ENCODE data around the gene POGZ. TPM values are rescaled to one million over a fixed set of nuclear protein-coding genes. Genes with fewer than 3 reads are reported as not detected.

POGZ gene
- total RNA-seq, 1 donor from 2014 or later: 86.5 TPM

DNA sequence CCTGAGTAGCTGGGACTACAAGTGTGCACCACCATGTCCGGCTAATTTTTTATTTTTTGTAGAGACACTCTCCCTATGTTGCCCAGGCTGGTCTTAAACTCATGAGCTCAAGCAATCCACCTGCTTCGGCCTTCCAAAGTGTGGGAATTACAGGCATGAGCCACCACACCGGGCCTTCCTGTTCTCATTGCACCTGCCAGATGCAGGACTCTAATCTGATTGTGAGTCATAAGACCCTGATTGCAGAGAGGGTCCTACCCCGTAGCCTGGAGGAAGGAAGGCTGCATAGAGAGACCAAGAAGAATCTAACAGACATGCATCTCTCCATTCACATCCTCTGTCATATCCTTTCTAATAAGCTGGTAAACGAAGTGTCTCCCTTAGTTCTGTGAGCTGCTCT, 32.3 kb upstream of the POGZ start:
- H3K4me3 Mint-ChIP-seq: no peak overlapping the region
- H3K9me3 Mint-ChIP-seq: no peaks in the 10 kb centered on the region
- H3K27ac Mint-ChIP-seq: no peak overlapping the region

DNA sequence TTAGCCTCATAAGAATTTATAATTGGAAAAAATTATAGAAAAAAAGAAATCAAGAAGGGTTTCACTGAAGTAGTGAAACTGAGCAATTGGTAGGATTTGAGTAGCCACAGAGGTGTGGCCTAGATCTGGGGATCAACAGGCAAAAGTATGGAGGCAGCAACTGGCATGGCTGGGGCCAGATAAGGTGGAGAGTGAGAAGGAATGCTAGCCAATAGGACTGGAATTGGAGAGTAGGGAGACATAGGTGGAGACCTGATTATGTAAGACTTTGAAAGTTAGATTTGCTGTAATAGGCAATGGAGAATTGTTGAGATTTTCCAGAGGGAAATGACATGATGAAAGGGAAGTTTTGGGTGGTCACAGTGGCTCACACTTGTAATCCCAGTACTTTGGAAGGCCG, 27.3 kb upstream of the POGZ start:
- Mint-ChIP-seq H3K27ac (no peak overlapping the region), H3K36me3 (ENCODE audit: low read depth) (no peaks in the 10 kb centered on the region), H3K27me3 (no peaks in the 10 kb centered on the region), H3K4me3 (no peak overlapping the region), H3K4me1 (no peaks in the 10 kb centered on the region), H3K9me3 (no peaks in the 10 kb centered on the region)
- no peak for DNase-seq
- intact Hi-C loops (cut with micrococcal nuclease): no loop called here

More for the DNA sequence above, 32.3 kb upstream of the POGZ start:
- no peak for DNase-seq
- H3K4me1 Mint-ChIP-seq: peaks cover 8% of the 10 kb centered on the region
- peaks cover 3% of the 10 kb centered on the region for H3K27me3 Mint-ChIP-seq
- intact Hi-C loops (cut with micrococcal nuclease): no loop called here
- no peaks in the 10 kb centered on the region for H3K36me3 Mint-ChIP-seq (ENCODE audit: low read depth)

DNA sequence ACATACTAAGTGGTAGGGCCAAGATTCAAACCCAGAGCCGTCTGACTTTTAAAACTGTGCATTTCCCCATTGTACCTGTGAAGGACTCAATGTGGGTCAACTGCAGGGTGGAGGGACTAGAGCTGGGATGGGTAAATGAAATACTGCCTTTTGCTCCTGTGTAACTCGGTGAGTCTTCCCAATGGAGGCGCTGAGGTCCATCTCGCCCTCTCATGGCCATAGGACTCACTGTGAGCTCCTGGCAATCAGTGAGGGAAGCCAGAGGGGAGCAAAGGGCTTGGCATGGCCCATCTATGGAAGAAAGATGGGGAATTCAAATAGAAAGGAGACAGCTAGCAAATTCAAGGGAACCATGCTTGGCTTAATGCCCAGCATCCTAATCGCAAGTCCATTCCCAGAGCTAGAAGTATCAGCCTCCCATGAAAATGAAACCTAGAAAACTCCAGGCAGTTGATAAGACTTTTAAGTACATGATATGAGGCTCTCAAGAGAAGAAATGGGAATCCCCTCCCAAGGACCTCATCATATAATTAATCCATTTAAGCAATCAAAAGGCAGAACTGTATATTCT, 26.5 kb upstream of the POGZ start:
- Mint-ChIP-seq H3K9me3 (no peaks in the 10 kb centered on the region), H3K4me3 (no peak overlapping the region), H3K27me3 (no peaks in the 10 kb centered on the region), H3K36me3 (ENCODE audit: low read depth) (no peaks in the 10 kb centered on the region), H3K4me1 (no peaks in the 10 kb centered on the region), H3K27ac (no peak overlapping the region)
- intact Hi-C loops (cut with micrococcal nuclease): no loop called here
- no peak for DNase-seq

DNA sequence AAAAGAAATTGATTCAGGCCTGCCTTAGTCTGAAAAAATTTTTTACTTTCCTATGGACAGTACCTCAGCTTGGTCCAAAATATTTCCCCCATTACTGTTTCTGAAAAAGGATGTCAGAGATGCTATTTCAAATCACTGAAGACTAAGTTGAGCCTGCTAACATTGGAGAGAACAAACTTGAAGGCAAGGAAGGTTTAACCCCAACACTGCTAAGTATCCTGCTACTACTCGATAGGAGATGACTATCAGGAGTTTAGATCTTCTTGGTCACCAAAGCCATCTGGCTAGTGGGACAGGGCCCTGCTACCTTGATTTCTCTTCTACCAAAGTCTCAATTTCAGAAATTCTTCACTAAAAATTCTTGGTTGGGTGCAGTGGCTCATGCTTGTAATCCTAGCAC, 22.7 kb upstream of the POGZ start:
- no peak for DNase-seq
- no peaks in the 10 kb centered on the region for H3K4me1 Mint-ChIP-seq
- no peak overlapping the region for H3K27ac Mint-ChIP-seq
- no peak overlapping the region for H3K4me3 Mint-ChIP-seq
- no peaks in the 10 kb centered on the region for H3K36me3 Mint-ChIP-seq (ENCODE audit: low read depth)
- H3K27me3 Mint-ChIP-seq: peaks cover under 1% of the 10 kb centered on the region
- H3K9me3 Mint-ChIP-seq: peaks cover 3% of the 10 kb centered on the region
- intact Hi-C loops (cut with micrococcal nuclease): no loop called here

DNA sequence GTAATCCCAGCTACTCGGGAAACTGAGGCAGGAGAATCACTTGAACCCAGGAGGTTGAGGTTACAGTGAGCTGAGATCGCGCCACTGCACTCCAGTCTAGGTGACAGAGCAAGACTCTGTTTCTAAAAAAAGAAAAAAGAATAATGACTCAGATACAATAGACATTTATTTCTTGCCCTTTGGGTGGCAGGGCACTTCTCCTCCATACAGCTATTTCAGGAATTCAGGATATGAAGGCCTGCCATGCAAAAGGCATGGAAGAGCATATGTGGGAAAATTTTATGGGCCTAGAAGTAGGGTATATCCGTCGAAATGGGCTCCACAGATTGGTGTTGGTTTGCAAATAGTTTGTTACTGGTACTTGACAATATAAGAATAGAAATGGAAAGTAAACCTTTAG, 20.2 kb upstream of the POGZ start:
- Mint-ChIP-seq H3K27me3 (peaks cover 3% of the 10 kb centered on the region), H3K9me3 (peaks cover 3% of the 10 kb centered on the region), H3K27ac (no peak overlapping the region), H3K4me1 (peaks cover 6% of the 10 kb centered on the region), H3K4me3 (no peak overlapping the region), H3K36me3 (ENCODE audit: low read depth) (no peaks in the 10 kb centered on the region)
- intact Hi-C loops (cut with micrococcal nuclease): no loop called here
- no peak for DNase-seq

DNA sequence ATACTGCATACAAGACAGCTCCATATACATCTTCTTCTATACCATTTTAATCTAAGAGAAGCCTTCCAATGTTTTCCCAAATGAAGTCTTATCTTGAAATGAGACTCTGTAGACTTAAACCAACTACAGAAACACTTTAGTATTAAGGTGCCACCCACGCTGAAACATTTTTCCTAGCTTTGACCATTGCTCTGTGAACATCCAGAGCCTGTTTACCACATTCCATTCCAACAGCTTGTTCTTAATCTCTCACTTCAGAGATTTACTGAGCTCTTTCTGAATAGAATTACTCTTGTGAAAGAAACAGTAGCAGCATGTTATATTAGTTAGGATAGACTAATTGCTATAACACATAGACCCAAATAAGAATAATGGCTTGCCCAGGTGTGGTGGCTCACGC, 19.6 kb upstream of the POGZ start:
- H3K36me3 Mint-ChIP-seq (ENCODE audit: low read depth): no peaks in the 10 kb centered on the region
- peaks cover 3% of the 10 kb centered on the region for H3K27me3 Mint-ChIP-seq

DNA sequence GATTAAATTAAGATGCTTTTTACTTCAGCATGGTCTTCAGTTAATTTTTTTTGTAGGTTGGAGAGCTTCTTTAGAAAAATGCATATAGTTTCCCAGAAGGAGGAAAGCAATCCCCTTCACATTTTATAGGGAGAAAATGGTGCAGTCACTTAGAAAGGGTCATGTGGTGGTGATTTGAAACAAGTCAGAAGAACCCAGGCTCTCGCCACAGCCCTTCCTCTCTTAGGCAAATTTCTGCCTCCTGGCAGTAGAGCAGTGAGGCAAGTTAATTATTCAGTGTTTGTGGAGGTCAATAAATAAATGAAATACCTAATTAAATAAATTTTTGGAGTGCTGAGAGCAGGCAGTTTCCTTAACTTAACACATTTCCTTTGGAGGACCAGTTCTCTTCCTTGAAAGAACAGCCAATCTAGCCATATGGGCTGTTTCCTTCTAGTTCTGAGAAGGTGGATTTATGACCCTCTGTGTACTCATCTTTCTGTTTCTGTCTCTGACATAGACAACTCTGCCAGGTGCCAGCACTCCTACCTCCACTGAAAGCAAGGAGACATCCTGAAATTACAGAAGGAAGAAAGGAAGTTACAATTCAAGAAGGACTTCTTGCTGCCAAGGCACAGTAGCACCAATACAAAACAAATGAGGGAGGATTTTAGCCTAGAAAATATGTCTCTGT, 19.0 kb upstream of the POGZ start:
- intact Hi-C loops (cut with micrococcal nuclease): no loop called here
- H3K36me3 Mint-ChIP-seq (ENCODE audit: low read depth): no peaks in the 10 kb centered on the region
- peaks cover 3% of the 10 kb centered on the region for H3K27me3 Mint-ChIP-seq

More for the DNA sequence above, 19.6 kb upstream of the POGZ start:
- Mint-ChIP-seq H3K27ac (no peak overlapping the region), H3K4me3 (no peak overlapping the region), H3K4me1 (peaks cover 8% of the 10 kb centered on the region), H3K9me3 (peaks cover 3% of the 10 kb centered on the region)
- no peak for DNase-seq
- intact Hi-C loops (cut with micrococcal nuclease): no loop called here

DNA sequence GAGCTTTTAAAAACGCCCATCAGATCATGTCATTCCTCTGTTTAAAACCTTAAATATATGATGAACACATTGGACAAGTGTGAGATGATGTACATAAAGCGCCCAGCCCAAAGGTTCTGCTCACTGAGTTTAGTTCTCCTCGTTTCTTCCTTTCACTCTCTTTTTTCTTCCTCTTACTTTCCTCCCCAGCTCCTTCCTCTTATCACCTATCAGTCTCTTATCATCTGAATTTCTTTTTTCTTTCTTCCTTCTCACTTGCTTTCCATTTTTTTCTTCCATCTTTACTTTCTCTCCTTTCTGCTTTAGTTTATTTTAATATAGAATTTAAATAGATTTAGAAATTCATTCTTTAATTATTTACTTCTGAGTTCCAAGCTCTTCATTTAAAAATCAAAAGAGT, 17.8 kb upstream of the POGZ start:
- H3K4me3 Mint-ChIP-seq: no peak overlapping the region
- no peak overlapping the region for H3K27ac Mint-ChIP-seq
- H3K36me3 Mint-ChIP-seq (ENCODE audit: low read depth): no peaks in the 10 kb centered on the region
- no peak for DNase-seq
- peaks cover 16% of the 10 kb centered on the region for H3K4me1 Mint-ChIP-seq
- H3K27me3 Mint-ChIP-seq: peaks cover 3% of the 10 kb centered on the region
- intact Hi-C loops (cut with micrococcal nuclease): no loop called here
- H3K9me3 Mint-ChIP-seq: peaks cover 3% of the 10 kb centered on the region

More for the DNA sequence above, 19.0 kb upstream of the POGZ start:
- Mint-ChIP-seq H3K9me3 (peaks cover 3% of the 10 kb centered on the region), H3K27ac (no peak overlapping the region), H3K4me1 (peaks cover 10% of the 10 kb centered on the region), H3K4me3 (no peak overlapping the region)
- DNase-seq: no peak

DNA sequence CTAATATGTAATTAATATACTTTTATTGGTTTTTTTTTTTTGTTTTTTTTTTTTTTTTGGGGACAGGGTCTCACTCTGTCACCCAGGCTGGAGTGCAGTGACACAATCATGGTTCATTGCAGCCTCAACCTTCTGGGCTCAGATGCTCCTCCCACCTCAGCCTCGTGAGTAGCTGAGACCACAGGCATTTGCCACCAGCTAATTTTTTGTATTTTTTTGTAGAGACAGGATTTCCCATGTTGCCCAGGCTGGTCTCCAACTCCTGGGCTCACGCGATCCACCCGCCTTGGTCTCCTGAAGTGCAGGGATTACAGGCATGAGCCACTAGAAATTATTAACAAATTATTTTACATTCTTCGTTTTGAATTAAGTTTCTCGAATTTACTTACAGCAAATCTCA, 16.8 kb upstream of the POGZ start:
- no peak overlapping the region for H3K27ac Mint-ChIP-seq
- DNase-seq: no peak
- intact Hi-C loops (cut with micrococcal nuclease): no loop called here
- peaks cover 3% of the 10 kb centered on the region for H3K27me3 Mint-ChIP-seq
- H3K4me3 Mint-ChIP-seq: no peak overlapping the region
- peaks cover 16% of the 10 kb centered on the region for H3K4me1 Mint-ChIP-seq
- peaks cover 3% of the 10 kb centered on the region for H3K9me3 Mint-ChIP-seq
- H3K36me3 Mint-ChIP-seq (ENCODE audit: low read depth): no peaks in the 10 kb centered on the region

DNA sequence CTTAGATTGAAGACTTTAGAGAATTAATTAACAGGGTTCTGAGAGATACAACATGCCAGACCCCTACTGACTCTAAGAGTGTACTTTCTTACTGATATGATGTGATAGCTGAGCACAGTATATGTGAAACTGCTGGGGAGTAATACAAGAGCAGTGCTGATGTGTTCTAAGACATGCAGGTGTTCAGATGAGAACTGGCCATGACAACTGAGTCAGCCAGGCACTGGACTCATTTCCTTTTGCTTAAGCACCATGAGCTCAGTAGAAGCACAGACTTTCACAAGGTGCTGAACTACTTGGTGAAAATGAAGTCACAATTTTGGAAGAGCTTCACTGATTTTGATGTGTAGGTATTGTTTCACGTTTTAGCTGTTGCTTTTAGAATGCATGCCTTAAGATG, 15.9 kb upstream of the POGZ start:
- Mint-ChIP-seq H3K4me3 (no peak overlapping the region), H3K27me3 (peaks cover 4% of the 10 kb centered on the region), H3K36me3 (ENCODE audit: low read depth) (no peaks in the 10 kb centered on the region), H3K27ac (no peak overlapping the region), H3K4me1 (peaks cover 16% of the 10 kb centered on the region), H3K9me3 (no peaks in the 10 kb centered on the region)
- intact Hi-C loops (cut with micrococcal nuclease): no loop called here
- no peak for DNase-seq

DNA sequence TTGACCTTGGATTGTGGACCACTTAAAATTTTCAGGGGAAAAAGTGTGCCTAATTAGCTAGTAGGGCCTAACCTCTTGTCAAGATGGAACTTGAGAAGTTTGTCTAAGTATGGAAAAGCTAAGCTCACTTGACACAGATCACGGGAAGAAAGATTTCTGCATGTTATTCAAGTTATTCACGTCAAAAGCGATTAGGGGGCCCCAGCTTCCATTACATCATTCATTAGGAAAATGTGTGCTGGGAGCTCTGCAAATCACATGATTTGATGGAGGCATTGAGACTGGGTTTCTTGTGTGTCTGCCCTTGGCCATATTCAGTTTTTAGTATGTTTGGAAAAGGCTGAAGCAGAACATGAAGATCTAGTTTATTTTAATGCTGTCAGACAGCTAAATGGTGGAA, 15.5 kb upstream of the POGZ start:
- Mint-ChIP-seq H3K4me3 (no peak overlapping the region), H3K4me1 (peaks cover 16% of the 10 kb centered on the region), H3K27ac (no peak overlapping the region), H3K36me3 (ENCODE audit: low read depth) (no peaks in the 10 kb centered on the region), H3K27me3 (peaks cover 5% of the 10 kb centered on the region), H3K9me3 (no peaks in the 10 kb centered on the region)
- DNase-seq: no peak
- intact Hi-C loops (cut with micrococcal nuclease): no loop called here

DNA sequence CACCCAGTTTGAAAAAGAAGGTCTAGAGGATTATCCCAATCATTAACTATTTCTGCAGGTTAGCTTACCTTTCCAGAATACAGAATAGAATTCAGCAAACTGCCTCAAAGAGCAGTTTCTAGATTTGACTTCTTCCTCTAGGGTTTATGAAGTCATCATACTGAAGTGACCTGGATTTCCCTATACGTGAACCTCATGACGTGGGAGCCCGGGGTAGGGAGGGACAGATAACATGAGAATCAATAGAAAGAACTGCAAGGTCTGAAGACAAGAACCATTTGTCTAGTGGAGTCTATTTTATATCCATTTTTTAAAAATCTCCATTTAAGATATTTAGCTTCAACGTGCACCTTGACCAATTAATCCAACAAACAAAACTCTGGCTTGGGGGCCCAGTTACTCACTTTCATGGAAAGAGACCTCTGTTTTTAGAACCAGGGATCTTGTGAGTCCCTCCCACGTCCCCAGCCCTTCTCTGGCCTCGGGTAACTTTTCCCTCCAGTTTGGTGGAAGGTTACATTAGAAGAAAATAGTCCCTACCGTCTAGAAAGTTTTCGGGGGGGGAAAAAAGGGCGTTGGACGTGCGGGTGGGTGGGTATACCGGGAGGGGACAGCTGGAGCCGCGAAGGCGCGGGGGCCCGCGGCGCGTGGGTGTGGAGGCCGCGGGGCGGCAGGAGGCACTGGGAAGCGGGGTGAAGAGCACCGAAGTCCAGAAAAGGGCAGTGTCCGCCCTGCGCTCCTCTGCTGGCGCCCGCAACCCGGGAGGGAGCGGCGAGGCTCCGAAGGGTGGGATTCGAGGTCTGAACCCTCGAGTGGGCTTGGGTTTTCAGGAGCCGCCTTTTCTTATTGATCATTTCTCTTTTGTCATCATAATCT, 13.8 kb upstream of the POGZ start:
- Mint-ChIP-seq H3K9me3 (no peaks in the 10 kb centered on the region), H3K4me1 (peaks cover 16% of the 10 kb centered on the region), H3K4me3 (peak overlapping the region; percentile 70), H3K27me3 (peaks cover 9% of the 10 kb centered on the region), H3K27ac (peak overlapping the region; percentile 11), H3K36me3 (ENCODE audit: low read depth) (no peaks in the 10 kb centered on the region)
- DNase-seq: peak; percentile 66
- intact Hi-C loops (cut with micrococcal nuclease): loop anchor here (1.0 kb wide), 1 partner anchor 13 kb away; no protein-coding TSS in a partner anchor

DNA sequence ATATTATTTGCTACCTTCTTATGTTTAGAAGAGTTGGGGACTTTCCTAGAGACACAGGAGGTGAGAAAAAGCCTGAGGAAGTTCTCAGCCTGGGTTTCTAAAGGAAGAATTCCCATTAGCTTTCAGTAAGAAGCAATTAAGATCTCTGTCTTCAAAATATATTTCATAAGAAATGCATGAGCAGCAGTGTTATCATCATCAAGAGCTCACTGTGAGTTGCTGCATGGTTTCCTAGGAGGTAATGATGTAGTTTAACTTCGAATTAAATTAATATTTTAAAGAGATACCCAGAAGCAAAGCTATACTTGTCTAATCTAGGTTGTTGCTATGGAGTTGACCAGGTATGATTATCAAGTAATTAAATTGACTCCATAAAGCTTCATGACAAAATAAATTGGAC, 5.7 kb upstream of the POGZ start:
- intact Hi-C loops (cut with micrococcal nuclease): no loop called here
- H3K4me1 Mint-ChIP-seq: no peaks in the 10 kb centered on the region
- no peaks in the 10 kb centered on the region for H3K36me3 Mint-ChIP-seq (ENCODE audit: low read depth)
- H3K4me3 Mint-ChIP-seq: no peak overlapping the region
- H3K27me3 Mint-ChIP-seq: peaks cover 35% of the 10 kb centered on the region
- no peak overlapping the region for H3K27ac Mint-ChIP-seq
- no peaks in the 10 kb centered on the region for H3K9me3 Mint-ChIP-seq
- DNase-seq: no peak

DNA sequence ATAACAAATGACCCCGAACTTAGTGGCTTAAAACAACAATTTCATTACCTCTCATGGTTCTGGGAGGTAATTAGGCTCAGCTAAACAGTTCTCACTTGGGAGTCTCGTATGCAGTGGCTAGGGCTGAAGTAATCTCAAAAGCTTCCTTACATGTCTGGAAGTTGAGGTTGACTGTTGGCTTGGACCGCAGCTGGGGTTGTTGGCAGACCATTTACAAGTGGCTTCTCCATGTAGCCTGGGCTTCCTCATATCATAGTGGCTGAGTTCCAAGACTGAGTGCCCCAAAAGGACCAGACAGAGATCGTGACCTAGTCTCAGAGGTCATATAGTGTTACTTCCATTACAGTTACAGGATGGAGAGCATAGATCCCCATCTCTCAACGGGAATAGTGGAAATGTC, 2.4 kb upstream of the POGZ start:
- H3K4me1 Mint-ChIP-seq: peaks cover 13% of the 10 kb centered on the region
- H3K9me3 Mint-ChIP-seq: peaks cover 2% of the 10 kb centered on the region
- H3K36me3 Mint-ChIP-seq (ENCODE audit: low read depth): peaks cover 7% of the 10 kb centered on the region
- no peak overlapping the region for H3K4me3 Mint-ChIP-seq
- intact Hi-C loops (cut with micrococcal nuclease): no loop called here
- no peak overlapping the region for H3K27ac Mint-ChIP-seq
- H3K27me3 Mint-ChIP-seq: peaks cover 27% of the 10 kb centered on the region
- DNase-seq: no peak
